ENCODE measurements around the gene DNAH8.

DNA sequence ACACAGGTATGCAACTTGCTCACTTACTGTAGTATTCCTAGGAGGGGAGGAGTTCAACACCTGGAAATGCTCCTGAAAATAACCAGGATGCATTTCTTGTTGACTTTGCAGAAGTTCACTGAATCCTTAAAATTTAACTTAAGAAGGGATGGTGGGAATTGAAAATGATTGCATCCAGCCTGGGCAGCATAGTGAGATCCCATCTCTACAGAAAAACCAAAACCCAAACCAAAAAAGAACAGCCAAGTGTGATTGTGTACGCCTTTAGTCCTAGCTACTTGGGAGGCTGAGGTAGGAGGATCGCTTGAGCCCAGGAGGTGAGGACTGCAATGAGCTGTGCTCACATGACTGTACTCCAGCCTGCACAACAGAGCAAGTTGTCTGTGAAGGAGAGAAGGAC is 1.7 kb downstream of the DNAH8 start:
- TF ChIP-seq POLR2A (IDR thresholded peaks at IDR 0.05) = no peak
- no peak for TF ChIP-seq CTCF (IDR thresholded peaks at IDR 0.05)
- TF ChIP-seq POLR2AphosphoS5 (IDR thresholded peaks at IDR 0.05) = no peak

Measured in sigmoid colon (tissue), 4 donors.